ENCODE results near the gene SEC61A2. TPM values are rescaled to one million over a fixed set of nuclear protein-coding genes. Genes with fewer than 3 reads are reported as not detected.

SEC61A2 gene
- total RNA-seq, 1 donor from 2014 or later, result 14.3 TPM

DNA sequence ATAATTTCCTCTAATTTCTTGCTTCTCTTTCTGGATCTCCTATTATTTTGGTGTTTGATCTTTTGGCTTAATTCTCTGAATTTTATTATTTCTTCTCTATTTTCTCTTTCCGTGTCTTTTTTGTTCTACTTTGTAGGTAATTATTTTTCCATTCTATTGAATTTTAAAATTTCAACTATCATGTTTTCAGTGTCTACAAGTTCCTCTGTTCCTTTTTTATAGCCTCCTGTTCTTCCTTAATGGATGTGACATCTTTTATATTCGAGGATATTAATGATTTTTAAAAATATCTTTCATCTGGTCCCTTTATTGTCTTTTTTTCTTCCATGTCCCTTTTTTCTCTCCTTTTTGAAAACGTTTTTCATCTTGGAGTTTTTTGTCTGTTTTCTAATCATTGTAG lies 77.6 kb downstream of the SEC61A2 start:
- H3K79me2 ChIP-seq (ENCODE audit: insufficient read depth, low read length), result peaks cover 68% of the 10 kb centered on the region
- Mint-ChIP-seq H3K4me1 (ENCODE audit: low read depth, unreplicated experiment) (no peaks in the 10 kb centered on the region), H3K36me3 (ENCODE audit: low read depth, unreplicated experiment) (peaks cover 37% of the 10 kb centered on the region), H3K4me3 (ENCODE audit: unreplicated experiment) (no peak overlapping the region), H3K27me3 (ENCODE audit: low read depth, unreplicated experiment) (no peaks in the 10 kb centered on the region), H3K9me3 (ENCODE audit: unreplicated experiment) (peaks cover 3% of the 10 kb centered on the region), H3K27ac (ENCODE audit: unreplicated experiment) (no peak overlapping the region)
- no peak overlapping the region for H3K9ac ChIP-seq (ENCODE audit: low read length)
- H3K36me3 ChIP-seq (ENCODE audit: insufficient read depth, low read length), result peaks cover 34% of the 10 kb centered on the region
- no peak for TF ChIP-seq EZH2 (IDR thresholded peaks at IDR 0.05; ENCODE audit: insufficient read depth, low read length)
- TF ChIP-seq, protein P1, sequence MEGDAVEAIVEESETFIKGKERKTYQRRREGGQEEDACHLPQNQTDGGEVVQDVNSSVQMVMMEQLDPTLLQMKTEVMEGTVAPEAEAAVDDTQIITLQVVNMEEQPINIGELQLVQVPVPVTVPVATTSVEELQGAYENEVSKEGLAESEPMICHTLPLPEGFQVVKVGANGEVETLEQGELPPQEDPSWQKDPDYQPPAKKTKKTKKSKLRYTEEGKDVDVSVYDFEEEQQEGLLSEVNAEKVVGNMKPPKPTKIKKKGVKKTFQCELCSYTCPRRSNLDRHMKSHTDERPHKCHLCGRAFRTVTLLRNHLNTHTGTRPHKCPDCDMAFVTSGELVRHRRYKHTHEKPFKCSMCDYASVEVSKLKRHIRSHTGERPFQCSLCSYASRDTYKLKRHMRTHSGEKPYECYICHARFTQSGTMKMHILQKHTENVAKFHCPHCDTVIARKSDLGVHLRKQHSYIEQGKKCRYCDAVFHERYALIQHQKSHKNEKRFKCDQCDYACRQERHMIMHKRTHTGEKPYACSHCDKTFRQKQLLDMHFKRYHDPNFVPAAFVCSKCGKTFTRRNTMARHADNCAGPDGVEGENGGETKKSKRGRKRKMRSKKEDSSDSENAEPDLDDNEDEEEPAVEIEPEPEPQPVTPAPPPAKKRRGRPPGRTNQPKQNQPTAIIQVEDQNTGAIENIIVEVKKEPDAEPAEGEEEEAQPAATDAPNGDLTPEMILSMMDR (IDR thresholded peaks at IDR 0.05; ENCODE audit: insufficient read depth, low read depth, low read length), result no peak
- H3K4me3 ChIP-seq (ENCODE audit: insufficient read depth, low read depth, low read length), result no peak overlapping the region
- H3K4me1 ChIP-seq (ENCODE audit: insufficient read depth, low read length), result no peaks in the 10 kb centered on the region
- no peak overlapping the region for H2AFZ ChIP-seq (ENCODE audit: low read depth, low read length)
- no peak overlapping the region for H3K27ac ChIP-seq (ENCODE audit: low read depth, low read length)
- peaks cover 63% of the 10 kb centered on the region for H4K20me1 ChIP-seq (ENCODE audit: insufficient read depth, low read length)
- FAIRE-seq, result no peak
- no peak for DNase-seq (ENCODE audit: low read depth)
- no peaks in the 10 kb centered on the region for H3K9me3 ChIP-seq (ENCODE audit: insufficient read depth, low read depth, low read length)
- H3K27me3 ChIP-seq (ENCODE audit: insufficient read depth, low read length), result no peaks in the 10 kb centered on the region
- H3K4me2 ChIP-seq (ENCODE audit: low read length), result no peak overlapping the region

DNA sequence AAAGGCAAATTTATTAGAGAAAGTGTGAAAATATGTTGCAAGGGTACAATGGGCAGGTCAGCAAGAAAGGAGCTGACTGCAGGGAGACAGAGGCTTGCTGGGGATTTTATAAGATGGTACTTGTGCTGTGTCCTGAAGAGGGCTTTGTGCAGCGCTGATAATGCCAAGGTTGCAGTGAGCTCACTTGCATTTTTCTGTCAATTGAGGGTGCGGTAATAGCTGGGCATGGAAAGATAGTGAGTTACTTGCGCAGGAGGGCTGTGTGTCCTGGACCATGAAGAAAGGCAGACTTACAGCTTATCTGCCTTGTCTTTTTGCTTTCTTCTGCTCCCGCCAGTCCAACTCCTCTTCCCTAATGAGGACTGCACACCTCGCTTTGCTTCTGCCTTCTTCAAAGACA lies 79.0 kb downstream of the SEC61A2 start:
- Histone ChIP-seq H3K4me2 (ENCODE audit: low read length) (no peak overlapping the region), H3K4me3 (ENCODE audit: insufficient read depth, low read depth, low read length) (no peak overlapping the region), H3K4me1 (ENCODE audit: insufficient read depth, low read length) (no peaks in the 10 kb centered on the region), H3K27ac (ENCODE audit: low read depth, low read length) (no peak overlapping the region), H4K20me1 (ENCODE audit: insufficient read depth, low read length) (peaks cover 51% of the 10 kb centered on the region), H3K36me3 (ENCODE audit: insufficient read depth, low read length) (peaks cover 36% of the 10 kb centered on the region), H3K9ac (ENCODE audit: low read length) (no peak overlapping the region), H3K27me3 (ENCODE audit: insufficient read depth, low read length) (no peaks in the 10 kb centered on the region), H2AFZ (ENCODE audit: low read depth, low read length) (no peak overlapping the region), H3K79me2 (ENCODE audit: insufficient read depth, low read length) (peaks cover 54% of the 10 kb centered on the region), H3K9me3 (ENCODE audit: insufficient read depth, low read depth, low read length) (no peaks in the 10 kb centered on the region)
- no peak for TF ChIP-seq EZH2 (IDR thresholded peaks at IDR 0.05; ENCODE audit: insufficient read depth, low read length)
- TF ChIP-seq, protein P1 (IDR thresholded peaks at IDR 0.05; ENCODE audit: insufficient read depth, low read depth, low read length), result no peak
- peaks cover 3% of the 10 kb centered on the region for H3K9me3 Mint-ChIP-seq (ENCODE audit: unreplicated experiment)
- DNase-seq (ENCODE audit: low read depth) (no peak), FAIRE-seq (no peak)
- H3K27ac Mint-ChIP-seq (ENCODE audit: unreplicated experiment), result no peak overlapping the region
- H3K36me3 Mint-ChIP-seq (ENCODE audit: low read depth, unreplicated experiment), result peaks cover 29% of the 10 kb centered on the region
- H3K4me3 Mint-ChIP-seq (ENCODE audit: unreplicated experiment), result no peak overlapping the region
- no peaks in the 10 kb centered on the region for H3K4me1 Mint-ChIP-seq (ENCODE audit: low read depth, unreplicated experiment)
- H3K27me3 Mint-ChIP-seq (ENCODE audit: low read depth, unreplicated experiment), result no peaks in the 10 kb centered on the region

DNA sequence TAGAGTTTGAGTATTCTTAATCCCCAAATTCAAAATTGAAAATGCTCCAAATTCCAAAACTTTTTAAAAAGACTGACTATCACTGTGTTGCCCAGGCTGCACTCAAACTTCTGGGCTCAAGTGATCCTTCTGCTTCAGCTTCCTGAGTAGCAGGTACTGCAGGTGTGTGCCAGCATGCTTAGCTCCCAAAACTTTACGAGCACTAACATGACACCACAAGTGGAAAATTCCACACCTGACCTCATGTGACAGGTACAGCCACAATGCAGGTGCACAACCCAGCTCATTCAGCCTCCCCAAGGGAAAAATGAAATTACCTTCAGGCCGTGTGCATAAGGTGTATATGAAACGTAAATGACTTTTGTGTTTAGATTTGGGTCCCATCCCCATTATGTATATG lies 83.0 kb downstream of the SEC61A2 start:
- H4K20me1 ChIP-seq (ENCODE audit: insufficient read depth, low read length), result peaks cover 33% of the 10 kb centered on the region
- H3K27me3 ChIP-seq (ENCODE audit: insufficient read depth, low read length), result no peaks in the 10 kb centered on the region
- H3K4me1 ChIP-seq (ENCODE audit: insufficient read depth, low read length), result no peaks in the 10 kb centered on the region
- no peak overlapping the region for H2AFZ ChIP-seq (ENCODE audit: low read depth, low read length)
- H3K4me1 Mint-ChIP-seq (ENCODE audit: low read depth, unreplicated experiment), result peaks cover 6% of the 10 kb centered on the region
- peaks cover 39% of the 10 kb centered on the region for H3K79me2 ChIP-seq (ENCODE audit: insufficient read depth, low read length)
- H3K4me3 Mint-ChIP-seq (ENCODE audit: unreplicated experiment), result no peak overlapping the region
- H3K4me3 ChIP-seq (ENCODE audit: insufficient read depth, low read depth, low read length), result no peak overlapping the region
- H3K9me3 ChIP-seq (ENCODE audit: insufficient read depth, low read depth, low read length), result no peaks in the 10 kb centered on the region
- H3K9ac ChIP-seq (ENCODE audit: low read length), result no peak overlapping the region
- H3K9me3 Mint-ChIP-seq (ENCODE audit: unreplicated experiment), result peaks cover 3% of the 10 kb centered on the region
- H3K27me3 Mint-ChIP-seq (ENCODE audit: low read depth, unreplicated experiment), result no peaks in the 10 kb centered on the region
- H3K27ac Mint-ChIP-seq (ENCODE audit: unreplicated experiment), result no peak overlapping the region
- peaks cover 47% of the 10 kb centered on the region for H3K36me3 ChIP-seq (ENCODE audit: insufficient read depth, low read length)
- H3K36me3 Mint-ChIP-seq (ENCODE audit: low read depth, unreplicated experiment), result peaks cover 23% of the 10 kb centered on the region
- H3K4me2 ChIP-seq (ENCODE audit: low read length), result no peak overlapping the region
- DNase-seq (ENCODE audit: low read depth) (no peak), FAIRE-seq (no peak)
- no peak overlapping the region for H3K27ac ChIP-seq (ENCODE audit: low read depth, low read length)
- TF ChIP-seq EZH2 (IDR thresholded peaks at IDR 0.05; ENCODE audit: insufficient read depth, low read length), result no peak
- TF ChIP-seq, protein P1 (IDR thresholded peaks at IDR 0.05; ENCODE audit: insufficient read depth, low read depth, low read length), result no peak
